ENCODE measurements around the gene KRTAP12-2. TPM values are rescaled to one million over a fixed set of nuclear protein-coding genes. Genes with fewer than 3 reads are reported as not detected.

Gene KRTAP12-2
- not detected for total RNA-seq
- polyA plus RNA-seq (2013, experiment 1 of 2): not detected
- polyA plus RNA-seq (2013, experiment 2 of 2): not detected
- long read RNA-seq, experiment 1: 0 reads
- long read RNA-seq, experiment 2: 0 reads
- long read RNA-seq, experiment 3: 0 reads
- long read RNA-seq, experiment 4: 0 reads

GRCh38 chr21:44666401-44667320, at the start of gene KRTAP12-2:
TSS of gene KRTAP12-2 (minus strand) at chr21:44666927. CDS start at chr21:44666886, 41 bp downstream.
- Histone ChIP-seq H3K27me3 (ENCODE audit: control insufficient read depth, insufficient read depth, low read length, poor library complexity, severe bottlenecking) (no peaks in the 10 kb centered on the region), H3K36me3 (ENCODE audit: control insufficient read depth, insufficient read depth, low read length) (no peaks in the 10 kb centered on the region), H3K27ac (ENCODE audit: low read depth, low read length) (no peak within 1 kb of the TSS), H3K9me3 (ENCODE audit: control insufficient read depth, low read length) (peaks cover 28% of the 10 kb centered on the region), H3K4me1 (ENCODE audit: control insufficient read depth, insufficient read depth, low read length) (no peaks in the 10 kb centered on the region), H3K4me3 (ENCODE audit: low read length) (no peak within 1 kb of the TSS), H3K9ac (ENCODE audit: extremely low read depth, low read length, poor library complexity, severe bottlenecking) (no peak within 1 kb of the TSS)
- 86% methylated on average over 12 to 19 of the region's 19 CpGs for WGBS, 2 experiments (ENCODE audit: insufficient coverage in 1 of 2, insufficient read length in 1 of 2)
- no peak for TF ChIP-seq CTCF (conservative IDR thresholded peaks at IDR 0.05)
- Mint-ChIP-seq H3K9me3 (peaks cover 40% of the 10 kb centered on the region), H3K4me3 (no peak within 1 kb of the TSS), H3K27ac (no peak within 1 kb of the TSS), H3K36me3 (ENCODE audit: low read depth) (no peaks in the 10 kb centered on the region), H3K27me3 (ENCODE audit: insufficient read depth) (peaks cover 8% of the 10 kb centered on the region), H3K4me1 (peaks cover 2% of the 10 kb centered on the region)
- no peak for DNase-seq

GRCh38 chr21:44714905-44715304, 48.2 kb upstream of the KRTAP12-2 start:
- Mint-ChIP-seq H3K27me3 (ENCODE audit: insufficient read depth) (peaks cover 47% of the 10 kb centered on the region), H3K36me3 (ENCODE audit: low read depth) (no peaks in the 10 kb centered on the region), H3K9me3 (no peaks in the 10 kb centered on the region), H3K4me3 (no peak overlapping the region), H3K4me1 (peaks cover 32% of the 10 kb centered on the region), H3K27ac (no peak overlapping the region)
- 41 to 54% methylated on average over 4 to 8 of the region's 8 CpGs for WGBS, 2 experiments (ENCODE audit: insufficient coverage in 1 of 2, insufficient read length in 1 of 2)
- Histone ChIP-seq H3K4me1 (ENCODE audit: control insufficient read depth, insufficient read depth, low read length) (peaks cover 7% of the 10 kb centered on the region), H3K27me3 (ENCODE audit: control insufficient read depth, insufficient read depth, low read length, poor library complexity, severe bottlenecking) (peaks cover 40% of the 10 kb centered on the region), H3K9ac (ENCODE audit: extremely low read depth, low read length, poor library complexity, severe bottlenecking) (no peak overlapping the region), H3K36me3 (ENCODE audit: control insufficient read depth, insufficient read depth, low read length) (no peaks in the 10 kb centered on the region), H3K27ac (ENCODE audit: low read depth, low read length) (no peak overlapping the region), H3K4me3 (ENCODE audit: low read length) (no peak overlapping the region), H3K9me3 (ENCODE audit: control insufficient read depth, low read length) (no peaks in the 10 kb centered on the region)
- peak; percentile 51 for DNase-seq
- TF ChIP-seq CTCF (conservative IDR thresholded peaks at IDR 0.05): no peak

GRCh38 chr21:44713846-44714245, 47.1 kb upstream of the KRTAP12-2 start:
- DNase-seq: peak; percentile 27
- Histone ChIP-seq H3K9ac (ENCODE audit: extremely low read depth, low read length, poor library complexity, severe bottlenecking) (no peak overlapping the region), H3K9me3 (ENCODE audit: control insufficient read depth, low read length) (no peaks in the 10 kb centered on the region), H3K4me1 (ENCODE audit: control insufficient read depth, insufficient read depth, low read length) (peaks cover 14% of the 10 kb centered on the region), H3K27ac (ENCODE audit: low read depth, low read length) (no peak overlapping the region), H3K27me3 (ENCODE audit: control insufficient read depth, insufficient read depth, low read length, poor library complexity, severe bottlenecking) (peaks cover 51% of the 10 kb centered on the region), H3K36me3 (ENCODE audit: control insufficient read depth, insufficient read depth, low read length) (no peaks in the 10 kb centered on the region), H3K4me3 (ENCODE audit: low read length) (no peak overlapping the region)
- no peak overlapping the region for H3K4me3 Mint-ChIP-seq
- 94 to 96% methylated on average over 8 to 10 of the region's 10 CpGs for WGBS, 2 experiments (ENCODE audit: insufficient coverage in 1 of 2, insufficient read length in 1 of 2)
- H3K36me3 Mint-ChIP-seq (ENCODE audit: low read depth): no peaks in the 10 kb centered on the region
- H3K27me3 Mint-ChIP-seq (ENCODE audit: insufficient read depth): peaks cover 57% of the 10 kb centered on the region
- no peak overlapping the region for H3K27ac Mint-ChIP-seq
- no peaks in the 10 kb centered on the region for H3K9me3 Mint-ChIP-seq
- TF ChIP-seq CTCF (conservative IDR thresholded peaks at IDR 0.05): no peak
- peaks cover 37% of the 10 kb centered on the region for H3K4me1 Mint-ChIP-seq
